ENCODE results near the gene GPR137C. TPM values are rescaled to one million over a fixed set of nuclear protein-coding genes. Genes with fewer than 3 reads are reported as not detected.

The GPR137C gene
- total and polyA plus RNA-seq, 2 of the 13 experiments (the other 11 are each of a cell fraction or from before 2014, with no cell fraction given) = 0.34 to 0.51 TPM

- TF ChIP-seq PRDM15 (CRISPR knock-in tag; IDR thresholded peaks at IDR 0.05) = no peak
- TF ChIP-seq ZNF556 (CRISPR knock-in tag; IDR thresholded peaks at IDR 0.05; ENCODE audit: borderline replicate concordance) = no peak
- TF ChIP-seq ZZZ3 (CRISPR knock-in tag; IDR thresholded peaks at IDR 0.05; ENCODE audit: borderline replicate concordance) = no peak
- TF ChIP-seq ZBTB39 (CRISPR knock-in tag; IDR thresholded peaks at IDR 0.05) = no peak
- no peak for TF ChIP-seq RAD21 (CRISPR knock-in tag; IDR thresholded peaks at IDR 0.05)
- TF ChIP-seq ZNF136 (CRISPR knock-in tag; IDR thresholded peaks at IDR 0.05; ENCODE audit: low read depth) = no peak
These were observed 108.7 kb downstream of the GPR137C start (continued) for GRCh38 chr14:52661314-52661713.

- Histone ChIP-seq H3K9ac (ENCODE audit: insufficient read depth, low read depth, low read length) (no peak overlapping the region), H3K4me2 (ENCODE audit: low read depth, low read length) (no peak overlapping the region), H3K4me1 (ENCODE audit: insufficient read depth, low read length) (no peaks in the 10 kb centered on the region), H3K27ac (ENCODE audit: extremely low read length, insufficient read depth, low read length) (no peak overlapping the region), H3K36me3 (replicated peaks in 1 of 2; ENCODE audit: control insufficient read depth in 1 of 2, insufficient read depth in 2 of 2, low read length in 2 of 2) (peaks cover 5 to 41% of the 10 kb centered on the region in 2 experiments; a peak in 4 of 5 replicates), H3K9me3 (ENCODE audit: low read length) (no peaks in the 10 kb centered on the region), H2AFZ (ENCODE audit: low read length) (no peak overlapping the region), H4K20me1 (ENCODE audit: insufficient read depth, low read length) (no peaks in the 10 kb centered on the region), H3K27me3 (ENCODE audit: control insufficient read depth in 1 of 2, insufficient read depth in 2 of 2, low read length in 2 of 2) (no peaks in the 10 kb centered on the region), H3K79me2 (ENCODE audit: insufficient read depth, low read length) (no peaks in the 10 kb centered on the region), H3K4me3 (replicated peaks in 1 of 3; ENCODE audit: insufficient read depth in 1 of 3, low read depth in 2 of 3, low read length in 3 of 3) (no peak overlapping the region)
- TF ChIP-seq CBX5 (CRISPR knock-in tag; IDR thresholded peaks at IDR 0.05; ENCODE audit: borderline replicate concordance) (no peak), SAP130 (CRISPR knock-in tag; IDR thresholded peaks at IDR 0.05; ENCODE audit: low read depth) (no peak), TRAFD1 (CRISPR knock-in tag; IDR thresholded peaks at IDR 0.05; ENCODE audit: borderline replicate concordance) (no peak), ZNF331 (CRISPR knock-in tag; IDR thresholded peaks at IDR 0.05) (no peak), RFXANK (CRISPR knock-in tag; IDR thresholded peaks at IDR 0.05) (no peak)
- CTCF ChIA-PET (ENCODE audit: low intra/inter-chr PET ratio, low total read pairs) = no interaction called here
- ATAC-seq (no peak), DNase-seq (ENCODE audit: low spot score) (no peak), FAIRE-seq (no peak)
- in situ Hi-C loops (cut with HindIII; ENCODE audit: extremely low pct_ligation_motif_present, low pct_unique_long_range_greater_than_20kb) = no loop called here
- POLR2A ChIA-PET = no interaction called here
- WGBS (ENCODE audit: low lambda C conversion rate) = 91% methylated on average over 2 of the region's 2 CpGs
- intact Hi-C loops (cut with micrococcal nuclease; ENCODE audit: unreplicated experiment) = no loop called here
- no TSS peak for BruUV-seq (replicated peaks)
These were observed 111.2 kb downstream of the GPR137C start for GRCh38 chr14:52663850-52664249.

All from HepG2 (cell line).